Fibroblast of lung (primary cell): Measurements from ENCODE around the gene ADCY2. TPM values are rescaled to one million over a fixed set of nuclear protein-coding genes. Genes with fewer than 3 reads are reported as not detected.
A peak's percentile ranks its signal among the peaks of the same experiment; 100 is the strongest.

Experiments used
- DNase-seq, 2 donors: peaks; one replicate each; pipeline versions ENCODE4 v3.0.0 to v3.0.0-alpha.2; 2010; ENCODE audit warnings: low read depth in 2 of 2
- H2AFZ ChIP-seq: 2 replicates; pipeline ENCODE4 v1.5.1; 2012; ENCODE audit warnings: low read length, control low read depth, inconsistent platforms
- H3K27ac ChIP-seq: 2 replicates; pipeline ENCODE4 v1.5.1; 2011; ENCODE audit warnings: low read length, control low read depth; ENCODE audit not compliant: insufficient read depth
- H3K27me3 ChIP-seq: 2 replicates; pipeline ENCODE4 v1.5.1; 2011; ENCODE audit warnings: mild to moderate bottlenecking, low read length; ENCODE audit not compliant: control insufficient read depth, insufficient read depth
- H3K36me3 ChIP-seq: 2 replicates; pipeline ENCODE4 v1.5.1; 2011; ENCODE audit warnings: low read length; ENCODE audit not compliant: control insufficient read depth, insufficient read depth
- H3K4me1 ChIP-seq: 2 replicates; pipeline ENCODE4 v1.5.1; 2011; ENCODE audit warnings: low read length; ENCODE audit not compliant: control insufficient read depth, insufficient read depth; ENCODE audit errors: extremely low read depth
- H3K4me2 ChIP-seq: 2 replicates; pipeline ENCODE4 v1.5.1; 2011; ENCODE audit warnings: low read length, control low read depth; ENCODE audit not compliant: insufficient read depth; ENCODE audit errors: extremely low read depth
- H3K4me3 ChIP-seq, 4 experiments: fragments of 200-600 bp in 1 of 4; sonication (generic) in 1 of 4; replicated peaks in 1 of 4; 2 replicates each; pipeline ENCODE4 v1.5.1; 2011 to 2016; ENCODE audit warnings: low read length in 4 of 4, low read depth in 3 of 4, mild to moderate bottlenecking in 3 of 4, control low read depth in 2 of 4, inconsistent platforms in 1 of 4, mixed read lengths in 1 of 4; ENCODE audit not compliant: insufficient read depth in 1 of 4; ENCODE audit errors: control extremely low read depth in 1 of 4
- H3K79me2 ChIP-seq: 2 replicates; pipeline ENCODE4 v1.5.1; 2012; ENCODE audit warnings: mild to moderate bottlenecking, low read length, inconsistent platforms; ENCODE audit not compliant: control insufficient read depth, insufficient read depth
- H3K9ac ChIP-seq: 2 replicates; pipeline ENCODE4 v1.5.1; 2011; ENCODE audit warnings: mild to moderate bottlenecking, low read length, control low read depth; ENCODE audit not compliant: insufficient read depth
- H3K9me3 ChIP-seq: 2 replicates; pipeline ENCODE4 v1.5.1; 2012; ENCODE audit warnings: low read depth, low read length; ENCODE audit not compliant: control insufficient read depth, insufficient read depth
- H4K20me1 ChIP-seq: 2 replicates; pipeline ENCODE4 v1.5.1; 2011; ENCODE audit warnings: low read length; ENCODE audit not compliant: control insufficient read depth, insufficient read depth; ENCODE audit errors: extremely low read depth
- EZH2 ChIP-seq: IDR thresholded peaks from 2 replicates; pipeline ENCODE4 v1.5.1; 2012; ENCODE audit warnings: low read length, control low read depth, mild to moderate bottlenecking; ENCODE audit errors: missing control alignments
- polyA plus RNA-seq, 2 donors: library from polyadenylated mRNA; depleted of rRNA in 1 of 2; stranded (reverse) in 1 of 2; unstranded in 1 of 2; fragments of >200 nt; gene quantifications; 2 replicates each; pipeline ENCODE4 v1.2.1, GENCODE V29; 2011 to 2012; ENCODE audit warnings: missing spikeins in 1 of 2
- total RNA-seq: library from RNA; depleted of rRNA; stranded (reverse); fragments of >200 nt; gene quantifications from 2 replicates; pipeline ENCODE4 v1.2.1, GENCODE V29; 2014
- TF ChIP-seq, protein P1 (sequence below), 2 donors: IDR thresholded peaks in 1 of 2; conservative IDR thresholded peaks in 1 of 2; 1 replicate in 1 of 2; 2 replicates in 1 of 2; pipeline ENCODE4 v1.5.1; 2011 to 2012; ENCODE audit warnings: low read length in 2 of 2, control low read depth in 1 of 2, inconsistent platforms in 1 of 2, low read depth in 1 of 2, mild to moderate bottlenecking in 1 of 2

The ADCY2 gene
- total and polyA plus RNA-seq, 2 donors (not counting 1 experiment from before 2014, with no cell fraction given), result under 0.01 to 0.05 TPM

DNA sequence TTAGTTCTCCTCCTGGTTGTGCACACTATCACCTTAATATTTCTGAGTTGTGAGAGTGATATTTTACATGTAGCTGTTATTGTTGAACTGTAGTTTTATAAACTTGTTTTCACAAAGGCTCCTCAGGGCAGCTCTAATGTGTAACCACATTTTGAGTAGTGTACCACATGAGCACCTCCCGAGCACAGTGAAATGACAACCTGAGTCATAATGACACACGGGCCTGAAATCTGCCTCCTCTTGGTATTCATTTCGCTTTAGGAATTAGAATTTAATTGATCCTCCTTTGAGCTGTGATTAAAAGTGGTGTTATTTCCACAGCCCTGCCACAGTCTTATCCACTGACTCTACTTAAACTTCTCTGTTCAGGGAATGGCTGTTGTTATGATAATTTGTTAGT, 480.9 kb downstream of the ADCY2 start:
- Histone ChIP-seq H2AFZ (no peak overlapping the region), H3K36me3 (peaks cover 10% of the 10 kb centered on the region), H3K9ac (no peak overlapping the region), H3K4me2 (no peak overlapping the region), H4K20me1 (no peaks in the 10 kb centered on the region), H3K27ac (no peak overlapping the region), H3K27me3 (no peaks in the 10 kb centered on the region), H3K4me1 (peaks cover 7% of the 10 kb centered on the region), H3K79me2 (peaks cover 19% of the 10 kb centered on the region), H3K4me3 (no peak overlapping the region), H3K9me3 (no peaks in the 10 kb centered on the region)
- TF ChIP-seq EZH2, result no peak
- peak; percentile 50 to 71 for DNase-seq

DNA sequence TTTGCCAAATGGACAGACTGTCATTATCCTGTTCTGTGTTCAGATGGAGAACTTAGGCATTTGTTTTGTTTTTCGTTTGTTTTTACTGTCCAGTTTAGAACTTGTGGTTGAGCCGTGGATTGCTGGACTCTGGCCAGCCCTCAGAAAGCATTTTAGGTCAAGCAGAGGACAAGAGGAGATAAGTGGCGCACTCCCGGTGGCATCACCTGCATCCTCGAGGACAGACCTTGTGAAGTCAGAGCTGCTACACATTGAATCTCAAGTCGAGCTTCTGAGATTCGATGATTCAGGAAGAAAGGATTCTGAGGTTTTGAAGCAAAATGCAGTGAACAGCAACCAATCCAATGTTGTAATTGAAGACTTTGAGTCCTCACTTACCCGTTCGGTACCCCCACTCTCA, 481.9 kb downstream of the ADCY2 start:
- Histone ChIP-seq H3K9me3 (no peaks in the 10 kb centered on the region), H3K27me3 (no peaks in the 10 kb centered on the region), H3K4me1 (peaks cover 7% of the 10 kb centered on the region), H3K4me2 (no peak overlapping the region), H3K36me3 (peaks cover 10% of the 10 kb centered on the region), H3K79me2 (peaks cover 10% of the 10 kb centered on the region), H2AFZ (no peak overlapping the region), H3K4me3 (no peak overlapping the region), H3K9ac (no peak overlapping the region), H3K27ac (no peak overlapping the region), H4K20me1 (no peaks in the 10 kb centered on the region)
- TF ChIP-seq EZH2, result no peak
- peak; percentile 8 to 65 for DNase-seq

DNA sequence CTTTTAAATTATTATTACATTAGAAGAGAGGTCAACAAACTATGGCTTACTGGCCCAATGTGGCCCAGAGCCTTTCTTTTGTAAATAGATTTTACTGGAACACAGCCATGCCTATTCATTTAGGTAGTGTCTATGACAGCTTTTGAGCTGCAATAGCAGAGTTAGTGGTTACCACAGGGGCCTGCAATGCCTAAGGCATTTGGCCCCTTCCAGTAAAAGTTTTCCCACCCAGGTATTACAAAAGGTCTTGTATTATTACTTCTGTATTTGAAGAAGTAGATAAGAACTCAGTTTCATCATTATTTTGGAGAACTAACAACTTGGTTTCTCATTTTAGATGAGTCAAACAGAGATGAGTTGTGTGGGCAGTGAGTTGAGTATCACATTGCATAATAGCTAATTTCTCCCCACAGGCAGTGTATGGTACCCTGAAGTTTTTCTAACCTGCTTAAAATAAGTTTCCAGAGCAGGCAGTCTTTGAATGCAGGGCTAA, 482.5 kb downstream of the ADCY2 start:
- Histone ChIP-seq H3K27me3 (no peaks in the 10 kb centered on the region), H3K9me3 (no peaks in the 10 kb centered on the region), H3K9ac (no peak overlapping the region), H3K4me3 (no peak overlapping the region), H3K4me2 (no peak overlapping the region), H2AFZ (no peak overlapping the region), H3K27ac (no peak overlapping the region), H3K79me2 (peaks cover 5% of the 10 kb centered on the region), H4K20me1 (no peaks in the 10 kb centered on the region), H3K36me3 (peaks cover 10% of the 10 kb centered on the region), H3K4me1 (peaks cover 7% of the 10 kb centered on the region)
- DNase-seq, result peak; percentile 41 to 79
- TF ChIP-seq EZH2, result no peak
- TF ChIP-seq, protein P1, sequence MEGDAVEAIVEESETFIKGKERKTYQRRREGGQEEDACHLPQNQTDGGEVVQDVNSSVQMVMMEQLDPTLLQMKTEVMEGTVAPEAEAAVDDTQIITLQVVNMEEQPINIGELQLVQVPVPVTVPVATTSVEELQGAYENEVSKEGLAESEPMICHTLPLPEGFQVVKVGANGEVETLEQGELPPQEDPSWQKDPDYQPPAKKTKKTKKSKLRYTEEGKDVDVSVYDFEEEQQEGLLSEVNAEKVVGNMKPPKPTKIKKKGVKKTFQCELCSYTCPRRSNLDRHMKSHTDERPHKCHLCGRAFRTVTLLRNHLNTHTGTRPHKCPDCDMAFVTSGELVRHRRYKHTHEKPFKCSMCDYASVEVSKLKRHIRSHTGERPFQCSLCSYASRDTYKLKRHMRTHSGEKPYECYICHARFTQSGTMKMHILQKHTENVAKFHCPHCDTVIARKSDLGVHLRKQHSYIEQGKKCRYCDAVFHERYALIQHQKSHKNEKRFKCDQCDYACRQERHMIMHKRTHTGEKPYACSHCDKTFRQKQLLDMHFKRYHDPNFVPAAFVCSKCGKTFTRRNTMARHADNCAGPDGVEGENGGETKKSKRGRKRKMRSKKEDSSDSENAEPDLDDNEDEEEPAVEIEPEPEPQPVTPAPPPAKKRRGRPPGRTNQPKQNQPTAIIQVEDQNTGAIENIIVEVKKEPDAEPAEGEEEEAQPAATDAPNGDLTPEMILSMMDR (conservative IDR thresholded peaks at IDR 0.05 in 1 of 2, IDR thresholded peaks at IDR 0.05 in 1 of 2; ENCODE audit: low read depth in 1 of 2, low read length in 2 of 2), result no peak
